ENCODE measurements around the gene PLEKHA6.

DNA sequence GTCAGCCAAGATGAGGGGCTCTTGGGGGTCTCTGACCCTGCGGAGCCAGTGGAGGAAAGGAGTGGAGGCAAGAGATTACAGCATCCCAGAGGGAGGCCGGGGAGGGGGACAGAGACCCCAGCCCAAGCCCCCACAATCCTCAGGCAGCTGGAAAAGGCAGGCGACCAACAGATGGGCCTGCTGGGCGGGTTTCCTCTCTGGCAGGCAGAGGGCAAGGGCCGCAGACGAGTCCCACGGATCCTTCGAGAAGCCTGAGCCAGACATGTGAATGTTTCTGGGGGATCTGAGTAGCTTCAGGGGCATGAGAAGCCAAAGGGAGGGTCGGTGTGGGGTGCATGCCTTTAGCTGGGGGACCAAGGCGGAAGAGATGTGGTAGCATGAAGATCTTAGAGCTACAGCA is 2.1 kb upstream of the PLEKHA6 start:
- TF ChIP-seq CTCF (IDR thresholded peaks at IDR 0.05): no peak
- no peak for TF ChIP-seq POLR2A (IDR thresholded peaks at IDR 0.05)
- TF ChIP-seq POLR2AphosphoS5 (IDR thresholded peaks at IDR 0.05): no peak
- no peak for TF ChIP-seq EP300 (IDR thresholded peaks at IDR 0.05)
